Esophagus squamous epithelium (tissue), 5 donors: ENCODE results near the gene CYTH2. TPM values are rescaled to one million over a fixed set of nuclear protein-coding genes. Genes with fewer than 3 reads are reported as not detected.

Experiments
- DNase-seq: peaks from one replicate; lab custom pipeline; 2025; lab: John Stamatoyannopoulos, UW
- H3K27ac ChIP-seq, 4 donors: fragments of 200-600 bp; sonication (generic); one replicate each; pipeline ENCODE4 v1.5.1; 2016 to 2019; ENCODE audit warnings: mild to moderate bottlenecking in 1 of 4
- H3K27me3 ChIP-seq, 4 donors: fragments of 200-600 bp; sonication (generic); 1 replicate in 3 of 4; 2 replicates in 1 of 4; pipeline versions ENCODE4 v1.5.1 to v1.6.0; 2017 to 2021; ENCODE audit warnings: antibody characterized with exemption in 1 of 4
- H3K36me3 ChIP-seq, 3 donors: fragments of 200-600 bp; sonication (generic); one replicate each; pipeline ENCODE4 v1.5.1; 2016 to 2019
- H3K4me1 ChIP-seq, 3 donors: fragments of 200-600 bp; sonication (generic); one replicate each; pipeline ENCODE4 v1.5.1; 2017 to 2019
- H3K4me3 ChIP-seq, 4 donors: fragments of 200-600 bp; sonication (generic); 1 replicate in 3 of 4; 2 replicates in 1 of 4; pipeline ENCODE4 v1.5.1; 2016 to 2019; ENCODE audit warnings: mild to moderate bottlenecking in 2 of 4, moderate library complexity in 1 of 4
- H3K9me3 ChIP-seq, 3 donors: fragments of 200-600 bp; sonication (generic); one replicate each; pipeline ENCODE4 v1.5.1; 2016 to 2019
- CTCF ChIP-seq, 6 experiments: fragments of 450-650 bp in 4 of 6; fragments of 200-600 bp in 2 of 6; sonication (generic) in 2 of 6; IDR thresholded peaks; one replicate each; pipeline ENCODE4 v1.5.1; 2016 to 2019; ENCODE audit warnings: antibody characterized with exemption in 6 of 6, mild to moderate bottlenecking in 4 of 6, moderate library complexity in 4 of 6
- POLR2A ChIP-seq, 4 donors: fragments of 450-650 bp; IDR thresholded peaks; one replicate each; pipeline ENCODE4 v1.6.1; 2017; ENCODE audit warnings: antibody characterized with exemption in 4 of 4, mild to moderate bottlenecking in 4 of 4, moderate library complexity in 3 of 4
- WGBS, 2 donors: methylation state at CpG; one replicate each; pipeline ENCODE4 v1.1.5; 2018; 5-methylcytosine and 5-hydroxymethylcytosine counted together
- intact Hi-C: fragments of 100-400 bp; cut with DNase I; formaldehyde crosslinking; loops from one replicate; pipeline ENCODE4 v1.15.0; 2022
- total RNA-seq, 4 donors: library from RNA; depleted of rRNA; stranded (reverse); fragments of >200 nt; gene quantifications; one replicate each; pipeline ENCODE4 v1.1.0, GENCODE V29; 2016
- donor health status: DM: yes; HTN: yes; CAD: no.

The CYTH2 gene
- total RNA-seq, 4 donors from 2014 or later = 40.8 to 101 (median 47.8) TPM

DNA sequence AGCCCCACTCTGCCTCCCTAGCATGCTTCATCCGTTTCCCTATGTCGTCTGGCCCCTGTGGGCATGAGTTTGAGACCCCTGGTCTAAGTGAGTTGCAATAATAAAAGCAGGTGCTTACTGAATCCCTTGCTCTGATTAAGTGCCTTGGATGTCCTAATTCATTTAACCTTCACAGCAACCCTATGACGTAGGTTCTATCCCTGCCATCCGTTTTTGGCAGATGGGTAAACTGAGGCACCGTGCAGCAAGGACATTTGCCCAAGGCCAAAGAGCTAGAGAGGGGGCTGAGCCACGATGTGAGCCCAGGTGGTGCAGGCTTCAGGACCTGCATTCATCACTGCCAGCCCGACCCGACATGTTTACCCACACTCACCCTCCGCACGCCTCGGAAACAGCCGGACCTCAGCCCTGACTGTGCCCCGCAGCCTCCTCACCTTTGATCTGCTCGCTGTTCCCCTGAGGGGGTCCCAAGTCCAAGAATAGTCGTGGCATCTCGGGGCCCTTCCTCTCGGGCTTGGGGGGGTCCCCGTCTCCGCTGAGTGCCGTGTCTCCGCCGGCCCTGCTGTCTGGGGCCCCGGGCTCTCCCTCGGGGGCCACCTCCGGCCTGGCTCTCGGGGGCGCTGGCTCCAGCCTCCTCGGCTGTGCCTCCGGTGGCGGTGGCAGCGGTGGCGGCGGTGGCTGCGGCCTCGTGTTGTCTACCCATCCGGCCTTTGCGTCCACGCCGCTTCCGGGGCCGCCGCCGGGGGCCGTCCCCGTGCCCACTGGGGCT lies 28.0 kb downstream of the CYTH2 start:
- peaks cover 7 to 86% (median 23%) of the 10 kb centered on the region in 3 donors for H3K4me1 ChIP-seq
- no peak for TF ChIP-seq CTCF (IDR thresholded peaks at IDR 0.05)
- no peak for TF ChIP-seq POLR2A (IDR thresholded peaks at IDR 0.05)
- H3K27ac ChIP-seq = no peak overlapping the region
- intact Hi-C loops = no loop called here
- peaks cover 0 to 49% (median 0%) of the 10 kb centered on the region in 4 donors for H3K27me3 ChIP-seq
- H3K36me3 ChIP-seq = no peaks in the 10 kb centered on the region
- WGBS, 2 donors = 50 to 65% methylated on average over 6 to 29 of the region's 45 CpGs
- peak overlapping the region in 1 of 4 donors; percentile 1 for H3K4me3 ChIP-seq
- DNase-seq = no peak
- no peaks in the 10 kb centered on the region for H3K9me3 ChIP-seq

DNA sequence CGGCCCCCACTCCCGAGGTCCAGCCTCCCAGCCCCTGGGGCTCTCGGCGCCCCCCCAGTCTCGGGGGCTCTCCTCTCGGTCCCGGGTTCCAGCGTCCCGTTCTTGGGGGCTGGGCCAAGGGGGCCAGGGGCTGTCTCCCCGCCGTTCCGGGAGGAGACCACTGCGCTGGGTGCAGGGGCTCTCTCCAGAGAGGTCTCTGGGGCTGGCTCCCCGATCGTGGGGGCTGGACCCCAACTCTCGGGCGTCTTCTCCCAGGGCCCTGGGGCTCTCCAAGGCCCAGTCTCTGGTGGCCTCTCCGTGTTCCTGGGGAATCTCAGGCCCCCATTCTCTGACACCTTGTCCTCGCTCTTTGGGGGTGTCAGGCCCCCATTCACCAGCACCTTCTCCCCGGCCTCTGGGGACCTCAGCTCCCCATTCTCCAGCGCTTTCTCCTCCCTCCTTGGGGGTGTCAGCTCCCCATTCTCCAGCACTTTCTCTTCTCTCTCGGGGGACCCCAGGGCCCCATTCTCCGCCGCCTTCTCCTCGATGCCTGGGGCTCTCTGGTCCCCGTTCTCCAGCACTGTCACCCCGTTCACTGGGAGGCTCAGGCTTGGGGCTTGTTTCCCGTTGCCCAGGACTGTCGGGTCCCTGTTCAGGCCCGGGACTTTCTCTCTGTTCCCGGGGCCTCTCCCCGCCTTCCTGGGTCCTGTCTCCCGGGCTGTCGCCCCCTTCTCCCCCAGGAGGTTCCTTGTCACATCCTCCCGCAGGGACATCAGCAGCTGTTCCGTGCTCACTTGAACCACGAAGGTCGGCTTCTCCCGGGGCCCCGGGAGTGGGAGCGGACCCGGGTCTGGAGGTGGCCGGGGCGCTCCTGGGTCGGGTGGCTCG lies 28.8 kb downstream of the CYTH2 start:
- H3K4me1 ChIP-seq = peaks cover 7 to 86% (median 23%) of the 10 kb centered on the region in 3 donors
- WGBS, 2 donors = 54 to 79% methylated on average over 10 to 20 of the region's 46 CpGs
- DNase-seq = no peak
- peaks cover 0 to 52% (median 0%) of the 10 kb centered on the region in 4 donors for H3K27me3 ChIP-seq
- no peak for TF ChIP-seq POLR2A (IDR thresholded peaks at IDR 0.05)
- no peak for TF ChIP-seq CTCF (IDR thresholded peaks at IDR 0.05)
- H3K36me3 ChIP-seq = no peaks in the 10 kb centered on the region
- intact Hi-C loops = no loop called here
- no peaks in the 10 kb centered on the region for H3K9me3 ChIP-seq
- H3K27ac ChIP-seq = no peak overlapping the region
- H3K4me3 ChIP-seq = peak overlapping the region in 2 of 4 donors; percentile 16 to 17

DNA sequence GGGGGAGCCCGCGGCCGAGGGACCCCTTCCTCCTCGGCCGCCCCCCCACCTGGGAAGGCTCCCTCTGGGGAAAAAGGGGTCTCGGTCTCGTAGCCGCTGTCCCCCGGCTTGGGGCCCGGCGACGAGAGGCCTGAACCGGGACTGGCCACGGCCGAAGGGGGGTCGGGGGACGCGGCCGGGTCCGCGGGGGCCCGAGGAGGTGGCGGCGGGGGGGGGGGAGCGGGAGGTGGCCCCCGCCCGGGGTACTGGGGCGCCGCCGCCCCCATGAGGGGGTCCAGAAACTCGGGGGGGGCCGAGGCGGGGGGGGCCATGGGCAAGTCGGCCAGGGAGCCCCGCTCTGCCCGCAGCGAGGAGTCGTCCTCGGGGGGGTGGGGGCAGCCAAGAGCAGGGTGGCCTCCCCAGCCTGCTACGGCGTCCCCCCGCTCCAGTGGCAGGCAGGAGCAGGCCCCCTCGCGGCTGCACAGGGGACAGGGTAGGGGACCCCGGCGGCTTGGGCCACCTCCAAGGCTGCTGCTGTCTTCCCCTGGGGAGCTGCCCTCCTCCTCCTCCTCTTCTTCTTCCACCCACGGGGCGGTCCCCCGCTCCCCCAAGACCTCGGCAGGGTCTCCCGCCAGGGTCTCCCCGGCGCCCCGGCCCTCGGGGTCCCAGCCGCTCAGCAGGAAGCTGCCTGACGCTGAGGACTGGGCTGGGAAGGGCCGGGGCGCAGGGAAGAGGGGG lies 29.6 kb downstream of the CYTH2 start:
- Histone ChIP-seq H3K9me3 (no peaks in the 10 kb centered on the region), H3K4me3 (peak overlapping the region in 2 of 4 donors; percentile 16 to 17), H3K27ac (no peak overlapping the region), H3K27me3 (peaks cover 0 to 52% (median 0%) of the 10 kb centered on the region in 4 donors), H3K36me3 (no peaks in the 10 kb centered on the region), H3K4me1 (peaks cover 7 to 84% (median 23%) of the 10 kb centered on the region in 3 donors)
- WGBS, 2 donors = no CpG with 5 or more reads among the region's 59 CpGs
- intact Hi-C loops = no loop called here
- no peak for TF ChIP-seq CTCF (IDR thresholded peaks at IDR 0.05)
- no peak for TF ChIP-seq POLR2A (IDR thresholded peaks at IDR 0.05)
- DNase-seq = no peak

GRCh38 chr19:48499316-48500090 lies 30.3 kb downstream of the CYTH2 start:
- Histone ChIP-seq H3K4me3 (peak overlapping the region in 1 of 4 donors; percentile 16), H3K27me3 (peaks cover 0 to 52% (median 0%) of the 10 kb centered on the region in 4 donors), H3K27ac (no peak overlapping the region), H3K4me1 (peaks cover 3 to 77% (median 17%) of the 10 kb centered on the region in 3 donors), H3K36me3 (no peaks in the 10 kb centered on the region), H3K9me3 (no peaks in the 10 kb centered on the region)
- no peak for TF ChIP-seq POLR2A (IDR thresholded peaks at IDR 0.05)
- no peak for TF ChIP-seq CTCF (IDR thresholded peaks at IDR 0.05)
- no peak for DNase-seq
- intact Hi-C loops = no loop called here
- WGBS, 2 donors = 79 to 100% methylated on average over 2 of the region's 44 CpGs
